HG02763 (cell line): ENCODE data around the gene WWOX.
"Not testable (repeated sequence)": the region's sequence is repeated elsewhere in the genome, so short reads cannot be mapped to it uniquely, and the experiment has no call there.

ENCODE experiments used
- ATAC-seq: cut with Tn5 transposase; IDR thresholded peaks from one replicate; pipeline ENCODE4 v1.9.1; 2021; ENCODE audit warnings: mild to moderate bottlenecking, moderate library complexity; ENCODE audit not compliant: unreplicated experiment

WWOX gene

DNA sequence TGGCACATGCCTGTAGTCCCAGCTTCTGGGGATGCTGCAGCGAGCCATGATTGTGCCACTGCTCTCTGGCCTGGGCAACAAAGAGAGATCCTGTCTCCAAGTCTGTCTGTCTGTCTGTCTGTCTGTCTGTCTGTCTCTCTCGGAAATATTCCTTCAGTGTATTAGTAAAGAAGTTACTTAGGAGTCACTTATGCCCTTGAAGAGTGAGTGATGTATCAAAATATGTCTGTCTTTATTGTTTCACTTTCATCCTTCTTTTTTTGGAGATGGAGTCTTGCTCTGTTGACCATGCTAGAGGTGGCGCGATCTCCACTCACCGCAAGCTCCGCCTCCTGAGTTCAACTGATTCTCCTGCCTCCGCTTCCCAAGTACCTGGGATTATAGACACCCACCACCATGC, 410.5 kb downstream of the WWOX start:
- ATAC-seq = no peak

DNA sequence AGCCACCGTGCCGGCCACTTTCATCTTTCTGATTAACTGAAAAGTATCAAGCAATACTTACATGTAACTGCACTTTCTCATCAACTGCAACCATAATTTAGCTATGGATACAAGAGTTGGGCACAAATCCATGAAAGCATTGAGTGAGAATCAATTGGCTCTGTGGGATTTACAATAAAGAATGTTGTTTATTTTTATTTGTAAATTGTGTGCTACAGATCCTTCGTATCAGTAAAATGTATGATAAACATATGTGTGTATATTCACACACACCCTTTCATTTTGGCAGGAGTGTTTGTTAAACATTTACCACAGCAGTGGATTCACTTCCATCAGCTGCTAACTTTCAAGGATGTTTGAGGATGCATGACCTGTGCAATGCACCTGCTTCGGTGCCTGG, 411.0 kb downstream of the WWOX start:
- ATAC-seq = no peak

- ATAC-seq = no peak
These were observed 414.4 kb downstream of the WWOX start for GRCh38 chr16:78513838-78514237.

DNA sequence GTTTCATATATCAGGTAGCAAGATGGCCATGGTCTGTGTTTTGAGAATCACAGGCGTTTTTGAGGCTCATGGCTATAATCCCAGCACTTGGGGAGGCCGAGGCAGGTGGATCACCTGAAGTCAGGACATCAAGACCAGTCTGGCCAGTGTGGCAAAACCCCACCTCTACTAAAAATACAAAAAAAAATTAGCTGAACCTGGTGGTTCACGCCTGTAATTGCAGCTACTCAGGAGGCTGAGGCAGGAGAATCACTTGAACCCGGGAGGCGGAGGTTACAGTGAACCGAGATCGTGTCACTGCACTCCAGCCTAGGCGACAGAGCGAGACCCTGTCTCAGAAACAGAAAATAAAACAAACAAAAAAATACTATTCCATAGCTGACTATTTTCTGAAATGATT, 415.4 kb downstream of the WWOX start:
- not testable (repeated sequence) for ATAC-seq

DNA sequence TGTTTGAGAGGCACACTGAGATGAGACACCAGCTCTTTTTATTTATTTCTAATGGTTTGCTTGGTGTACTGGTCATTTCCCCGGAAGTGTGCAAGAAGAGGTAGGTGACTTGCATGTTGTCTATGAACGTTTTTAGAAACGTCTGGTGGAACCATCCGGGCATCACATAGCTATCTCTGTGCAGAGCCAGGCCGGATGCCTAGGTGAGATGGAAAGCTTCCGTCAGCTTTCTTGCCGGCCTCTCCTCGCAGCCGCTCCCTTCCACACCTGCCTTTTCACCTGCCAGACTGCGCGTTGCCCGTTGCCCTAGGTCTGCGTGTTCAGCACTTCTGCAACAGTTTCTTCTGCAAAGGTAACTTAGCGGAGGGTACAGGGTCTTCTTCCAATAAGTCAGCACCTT, 416.0 kb downstream of the WWOX start:
- ATAC-seq = no peak

DNA sequence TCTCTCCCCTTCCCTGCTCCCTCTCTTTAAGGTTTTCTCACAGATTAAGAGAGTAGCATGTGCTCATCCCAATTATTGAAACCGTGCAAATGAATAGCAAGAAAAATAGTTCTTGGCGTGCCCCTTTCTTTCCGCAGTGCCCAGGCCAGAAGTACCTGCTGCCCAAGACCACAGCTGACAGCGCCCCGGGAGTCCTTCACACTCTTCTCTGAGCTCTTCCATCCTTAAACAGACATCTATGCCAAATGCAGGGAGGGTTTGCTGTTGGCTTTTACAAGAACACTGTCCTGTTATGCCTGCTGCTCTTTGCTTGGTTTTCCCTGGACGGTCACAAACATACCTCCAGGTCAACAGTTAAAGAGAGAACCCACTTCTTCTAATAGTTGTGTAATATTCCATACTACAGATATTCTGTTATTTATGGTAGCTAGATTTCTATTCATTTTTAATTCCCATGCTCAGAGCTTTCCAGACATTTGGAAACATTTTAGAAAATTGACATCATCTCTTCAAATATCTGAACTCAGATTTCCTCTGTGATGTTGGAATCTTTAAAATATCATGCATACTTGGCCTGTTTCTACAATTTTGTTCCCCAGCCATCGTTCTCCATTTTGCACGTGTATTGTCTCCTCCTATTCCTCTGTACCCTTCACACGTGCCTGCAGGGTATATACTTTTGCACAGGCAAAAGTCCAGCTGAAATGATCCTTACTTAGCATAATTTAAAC, 416.7 kb downstream of the WWOX start:
- no peak for ATAC-seq

- no peak for ATAC-seq
These were observed 420.4 kb downstream of the WWOX start for GRCh38 chr16:78519896-78520295.

DNA sequence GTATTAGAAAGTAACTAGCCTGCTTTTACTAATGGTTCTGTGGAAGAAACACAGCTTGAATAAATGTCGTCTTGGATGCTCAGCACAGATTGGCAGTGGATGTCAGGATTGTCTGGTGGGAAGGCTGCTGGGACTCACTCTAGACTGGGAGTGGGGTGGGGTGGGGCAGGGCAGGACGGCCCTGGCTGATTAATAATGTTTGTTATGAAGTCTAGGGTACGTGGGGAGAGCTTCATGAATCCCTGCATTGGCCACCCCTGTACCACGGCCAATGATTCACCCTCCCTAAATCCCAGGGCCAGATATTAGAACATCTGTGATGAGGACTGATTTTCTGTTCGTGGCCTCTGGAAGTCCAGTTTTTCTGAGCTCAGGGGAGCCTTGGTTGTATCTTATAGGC, 421.0 kb downstream of the WWOX start:
- ATAC-seq = no peak

DNA sequence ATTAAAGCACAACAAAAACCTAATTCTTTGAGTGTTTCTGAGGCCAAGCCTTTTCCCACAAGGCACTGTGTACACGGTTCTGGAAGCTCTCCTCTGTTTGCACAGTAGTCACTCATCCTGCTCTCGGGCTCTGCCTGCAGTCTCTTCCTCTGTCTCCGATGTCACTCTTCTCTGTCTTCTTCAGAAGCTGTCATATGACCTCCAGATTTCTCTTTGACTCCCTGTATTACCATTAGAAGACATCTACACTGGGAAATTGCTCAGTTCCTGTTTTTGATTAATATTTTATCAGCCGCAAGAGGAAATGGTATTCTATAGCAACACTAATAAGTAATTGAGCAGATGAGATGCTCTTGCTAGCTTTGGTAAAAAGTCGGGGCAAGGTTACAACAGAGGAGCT, 422.9 kb downstream of the WWOX start:
- no peak for ATAC-seq

GRCh38 chr16:78523212-78523985, 423.9 kb downstream of the WWOX start:
- no peak for ATAC-seq

GRCh38 chr16:78524066-78524595, 424.7 kb downstream of the WWOX start:
- no peak for ATAC-seq

DNA sequence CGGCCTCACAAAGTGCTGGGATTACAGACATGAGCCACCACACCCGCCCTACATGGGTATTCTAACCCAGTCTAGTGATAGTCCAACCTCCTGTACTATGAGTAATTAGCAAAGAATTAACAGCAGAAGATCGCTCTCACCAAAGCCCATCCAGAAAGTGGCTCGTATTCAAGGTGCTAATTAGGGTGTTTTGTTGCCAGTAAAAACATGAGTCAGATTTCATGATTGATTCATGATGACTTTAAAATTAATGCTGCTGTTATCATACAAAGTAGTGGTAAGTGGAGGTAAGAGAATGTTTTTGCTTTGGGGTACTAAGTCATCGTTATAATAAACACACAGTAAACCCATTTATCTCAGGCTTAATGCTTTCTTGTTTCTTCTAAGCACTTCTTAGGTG, 428.8 kb downstream of the WWOX start:
- ATAC-seq = no peak

- ATAC-seq = no peak
These were observed 430.4 kb downstream of the WWOX start for GRCh38 chr16:78529881-78530280.

DNA sequence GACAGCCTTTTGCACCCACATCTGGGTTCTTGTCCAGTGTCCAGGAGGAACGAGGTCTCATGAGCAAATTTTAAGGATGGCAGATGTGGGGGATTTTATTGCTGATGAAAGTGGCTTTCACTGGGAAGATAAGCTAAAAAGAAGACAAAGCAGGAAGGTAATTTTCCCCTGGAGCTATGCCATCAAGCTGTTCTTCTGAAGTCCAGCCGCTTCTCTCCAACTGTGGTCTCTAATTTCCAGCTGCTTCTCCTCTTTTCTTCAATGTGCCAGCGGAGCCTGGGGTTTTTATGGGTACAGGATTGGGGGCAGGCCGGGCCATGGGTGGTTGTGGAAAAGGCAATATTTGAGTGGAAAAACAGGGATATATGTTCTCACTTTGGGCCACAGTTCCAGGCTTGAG, 430.8 kb downstream of the WWOX start:
- no peak for ATAC-seq

- ATAC-seq = no peak
These were observed 435.6 kb downstream of the WWOX start for GRCh38 chr16:78535098-78535497.

- no peak for ATAC-seq
These were observed 438.1 kb downstream of the WWOX start for GRCh38 chr16:78537511-78537910.

DNA sequence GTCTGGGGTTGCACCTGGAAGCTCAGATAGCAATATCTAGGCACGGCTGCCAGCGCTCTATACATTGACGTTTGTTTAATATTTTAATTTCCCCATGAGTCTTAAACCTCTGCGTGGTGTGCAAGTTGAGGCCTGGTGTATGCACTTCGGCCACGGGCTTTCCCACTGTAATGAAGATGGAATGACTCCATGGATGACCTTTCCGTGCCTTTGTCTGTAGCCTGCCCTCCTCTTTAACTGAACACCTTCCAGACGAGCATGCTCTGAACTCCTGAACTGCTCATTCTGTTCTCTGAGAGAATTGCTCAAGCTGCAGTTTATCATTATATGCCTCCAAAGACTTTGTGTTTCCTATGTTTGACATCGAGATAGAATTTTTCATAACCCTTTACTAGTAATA, 438.8 kb downstream of the WWOX start:
- no peak for ATAC-seq

GRCh38 chr16:78538919-78539318, 439.5 kb downstream of the WWOX start:
- ATAC-seq = no peak

DNA sequence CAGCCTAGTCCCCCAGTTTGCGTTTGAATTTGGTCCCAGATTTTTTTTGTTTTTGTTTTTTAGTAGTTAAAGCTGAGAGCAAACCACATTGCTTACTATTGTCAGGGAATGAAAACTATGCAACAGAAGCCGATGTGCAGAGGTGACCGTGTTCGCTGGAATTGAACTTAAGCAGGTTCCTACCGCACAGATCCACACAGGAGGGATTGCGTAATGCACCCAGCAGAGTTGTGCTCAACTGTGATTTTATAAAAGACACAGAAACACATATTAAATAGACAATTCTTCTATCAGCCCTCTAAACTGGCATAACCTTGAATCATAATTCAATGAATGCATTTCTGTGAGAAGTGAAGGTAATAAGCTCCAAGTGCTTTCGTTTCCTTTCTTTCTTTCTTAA, 443.0 kb downstream of the WWOX start:
- ATAC-seq = no peak

DNA sequence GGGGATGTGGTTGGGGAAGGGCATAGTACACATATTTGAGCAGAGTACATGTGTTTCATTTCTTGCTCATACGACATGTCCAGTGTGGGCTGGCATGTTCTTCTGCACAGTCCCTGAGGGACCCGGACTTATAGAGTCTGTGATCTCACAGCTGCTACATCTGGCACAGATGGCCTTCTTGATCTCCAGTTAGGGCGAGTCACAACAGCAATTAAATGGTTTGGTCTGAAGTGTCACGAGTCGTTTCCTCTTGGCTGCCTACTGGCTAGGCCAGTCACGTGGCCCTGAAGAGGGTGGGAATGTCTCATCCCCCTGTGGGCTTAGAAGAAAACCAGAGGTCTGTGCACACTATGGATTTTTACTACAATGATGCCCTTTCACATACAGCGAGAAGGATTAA, 443.6 kb downstream of the WWOX start:
- ATAC-seq = no peak

GRCh38 chr16:78549366-78549765, 449.9 kb downstream of the WWOX start:
- ATAC-seq = no peak

GRCh38 chr16:78551487-78552085, 452.1 kb downstream of the WWOX start:
- no peak for ATAC-seq
